Eye (tissue), 1 donor: ENCODE results near the gene ABCG4.
"Not testable (repeated sequence)": the region's sequence is repeated elsewhere in the genome, so short reads cannot be mapped to it uniquely, and the experiment has no call there.

Experiments
- DNase-seq: peaks from one replicate; pipeline ENCODE4 v3.0.0-alpha.2; 2015

Gene ABCG4

DNA sequence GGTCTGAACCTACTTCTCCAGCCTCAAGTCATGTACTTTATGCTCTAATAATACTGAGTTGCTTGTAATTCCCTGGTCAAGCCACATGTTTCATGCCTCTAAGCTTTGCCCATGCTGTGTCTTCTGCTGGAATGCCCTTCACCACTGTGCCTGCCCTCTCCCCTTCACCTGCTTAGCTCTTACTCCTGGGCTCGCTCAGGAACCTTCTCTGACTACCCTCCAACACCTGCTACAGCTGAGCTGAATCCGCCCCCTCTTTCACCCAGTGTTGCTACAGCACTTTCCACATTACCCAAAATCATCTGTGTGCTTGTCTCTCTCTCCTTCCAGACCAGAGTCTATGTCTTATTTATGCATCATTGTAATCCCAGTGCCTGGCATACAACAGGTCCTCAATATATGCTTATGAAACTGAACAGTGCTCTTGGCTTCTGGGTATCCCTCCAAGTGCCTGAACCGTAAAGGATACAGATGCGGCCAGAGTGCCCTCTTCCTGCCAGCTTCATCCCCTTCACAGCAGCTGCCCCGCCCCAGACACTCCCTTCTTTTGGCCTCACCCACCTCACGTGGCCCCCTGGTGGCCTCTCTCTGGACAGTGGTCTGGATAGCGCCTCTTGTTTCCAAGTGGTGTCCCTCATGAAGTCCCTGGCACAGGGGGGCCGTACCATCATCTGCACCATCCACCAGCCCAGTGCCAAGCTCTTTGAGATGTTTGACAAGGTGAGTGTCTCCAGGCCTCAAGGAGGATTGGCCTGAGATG, 7.1 kb downstream of the ABCG4 start:
- no peak for DNase-seq

DNA sequence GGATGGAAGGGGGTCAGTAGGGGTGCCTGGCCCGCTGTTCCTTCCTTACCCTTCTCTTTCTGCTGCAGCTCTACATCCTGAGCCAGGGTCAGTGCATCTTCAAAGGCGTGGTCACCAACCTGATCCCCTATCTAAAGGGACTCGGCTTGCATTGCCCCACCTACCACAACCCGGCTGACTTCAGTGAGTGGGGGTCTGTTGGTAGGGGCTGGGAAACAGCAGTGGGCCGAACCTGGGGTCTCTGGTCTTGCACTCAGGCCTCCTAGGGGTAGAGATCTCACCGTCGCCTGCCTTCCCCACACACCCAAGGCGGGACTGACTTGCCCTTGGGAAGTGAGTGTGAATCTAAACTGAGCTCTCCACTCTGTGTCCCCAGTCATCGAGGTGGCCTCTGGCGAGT, 7.6 kb downstream of the ABCG4 start:
- no peak for DNase-seq

DNA sequence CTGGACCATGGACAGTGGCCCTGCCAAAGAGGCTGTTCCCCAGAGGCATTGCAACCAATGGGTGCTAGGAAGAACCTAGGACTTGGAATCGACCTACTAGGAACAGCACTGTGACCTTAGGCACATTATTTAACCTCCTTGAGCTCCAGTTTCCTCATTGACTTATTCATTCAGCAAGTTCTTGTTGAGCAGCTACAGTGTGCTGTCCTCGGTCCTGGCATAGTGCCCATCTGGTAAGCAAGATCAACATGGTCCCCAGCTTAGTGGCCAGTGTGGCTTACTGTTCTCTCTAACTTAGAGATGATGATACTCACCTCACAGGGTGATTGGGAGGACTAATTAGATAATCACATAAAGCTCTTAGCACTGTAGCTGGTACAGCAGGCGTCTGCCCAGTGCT, 8.2 kb downstream of the ABCG4 start:
- DNase-seq = no peak

DNA sequence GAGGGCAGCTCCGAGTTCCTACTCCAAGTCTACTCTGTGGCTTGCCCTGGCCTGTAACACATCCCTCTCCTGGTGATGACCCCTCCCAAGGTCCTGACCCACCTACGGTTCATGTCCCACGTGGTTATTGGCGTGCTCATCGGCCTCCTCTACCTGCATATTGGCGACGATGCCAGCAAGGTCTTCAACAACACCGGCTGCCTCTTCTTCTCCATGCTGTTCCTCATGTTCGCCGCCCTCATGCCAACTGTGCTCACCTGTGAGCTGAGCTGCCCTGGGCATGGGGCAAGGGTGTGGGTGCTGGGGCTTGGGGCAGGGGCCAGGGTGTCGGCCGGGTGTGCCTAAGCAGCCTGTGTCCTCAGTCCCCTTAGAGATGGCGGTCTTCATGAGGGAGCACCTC, 9.6 kb downstream of the ABCG4 start:
- no peak for DNase-seq

DNA sequence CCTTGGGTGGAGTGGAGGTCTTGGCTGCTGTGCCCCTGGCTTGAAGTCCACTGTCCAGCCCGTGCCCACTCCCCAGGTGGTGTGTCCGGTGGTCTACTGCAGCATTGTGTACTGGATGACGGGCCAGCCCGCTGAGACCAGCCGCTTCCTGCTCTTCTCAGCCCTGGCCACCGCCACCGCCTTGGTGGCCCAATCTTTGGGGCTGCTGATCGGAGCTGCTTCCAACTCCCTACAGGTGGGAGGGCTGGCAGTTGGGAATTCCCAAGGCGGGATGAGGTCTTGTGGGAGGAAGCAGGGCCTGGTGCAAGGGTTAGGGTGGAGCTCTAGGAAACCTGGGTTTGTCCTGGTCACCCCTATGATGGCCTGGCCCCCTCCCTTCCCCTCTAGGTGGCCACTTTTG, 11.3 kb downstream of the ABCG4 start:
- no peak for DNase-seq

DNA sequence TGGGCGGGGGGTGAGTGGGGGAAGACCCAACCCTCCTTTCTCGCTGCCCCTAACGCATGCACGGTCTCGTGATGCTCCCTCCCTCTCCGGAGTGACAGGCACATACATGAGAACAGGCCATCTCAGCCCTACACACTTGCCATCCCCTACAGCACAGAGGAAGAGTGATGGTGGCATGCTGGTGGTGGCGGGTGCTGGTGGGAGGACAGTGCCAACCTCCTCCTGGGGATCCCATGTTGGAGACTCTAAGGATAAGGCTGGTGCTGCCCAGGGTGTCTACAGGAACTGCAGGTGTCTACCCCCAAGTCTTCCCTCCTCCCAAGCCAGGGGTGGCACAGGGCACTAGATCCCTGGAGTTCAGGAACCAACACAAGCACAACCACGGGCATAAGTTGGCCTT, 13.0 kb downstream of the ABCG4 start:
- DNase-seq = no peak

DNA sequence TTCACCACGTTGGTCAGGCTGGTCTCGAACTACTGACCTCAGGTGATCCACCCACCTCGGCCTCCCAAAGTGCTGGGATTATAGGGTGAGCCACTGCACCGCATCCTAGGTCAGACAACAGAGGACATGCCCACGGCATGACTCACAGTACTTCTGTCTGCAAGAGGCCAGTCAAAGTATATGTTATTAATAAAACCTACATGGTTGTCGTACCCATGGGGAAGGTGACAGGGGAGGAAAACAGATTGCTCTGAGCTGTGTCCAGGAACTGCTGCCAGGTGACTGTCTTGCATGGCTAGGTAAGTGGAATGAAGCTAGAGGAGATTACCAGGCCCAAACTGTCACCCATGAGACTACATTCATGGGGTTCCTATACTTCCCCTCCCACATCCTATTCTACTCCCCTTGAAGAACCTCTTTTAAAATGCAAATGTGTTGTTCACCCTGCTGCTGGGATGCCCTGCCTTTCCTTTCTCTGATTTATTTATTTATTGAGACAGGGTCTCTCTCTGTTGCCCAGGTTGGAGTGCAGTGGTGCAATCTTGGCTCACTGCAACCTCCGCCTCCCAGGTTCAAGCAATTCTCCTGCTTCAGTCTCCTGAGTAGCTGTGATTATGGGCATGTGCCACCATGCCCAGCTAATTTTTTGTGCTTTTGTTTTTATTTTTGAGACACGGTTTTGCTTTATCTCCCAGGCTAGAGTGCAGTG, 17.7 kb downstream of the ABCG4 start:
- no peak for DNase-seq

DNA sequence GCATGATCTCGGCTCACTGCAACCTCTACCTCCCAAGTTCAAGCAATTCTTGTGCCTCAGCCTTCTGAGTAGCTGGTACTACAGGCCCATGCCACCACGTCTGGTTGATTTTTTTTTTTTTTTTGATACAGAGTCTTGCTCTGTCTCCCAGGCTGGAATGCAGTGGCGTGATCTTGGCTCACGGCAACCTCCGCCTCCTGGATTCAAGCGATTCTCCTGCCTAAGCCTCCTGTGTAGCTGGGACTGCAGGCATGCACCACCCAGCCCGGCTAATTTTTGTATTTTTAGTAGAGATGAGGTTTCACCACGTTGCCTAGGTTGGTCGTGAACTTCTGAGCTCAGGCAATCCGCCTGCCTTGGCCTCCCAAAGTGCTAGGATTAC, 18.2 kb downstream of the ABCG4 start:
- DNase-seq = not testable (repeated sequence)

DNA sequence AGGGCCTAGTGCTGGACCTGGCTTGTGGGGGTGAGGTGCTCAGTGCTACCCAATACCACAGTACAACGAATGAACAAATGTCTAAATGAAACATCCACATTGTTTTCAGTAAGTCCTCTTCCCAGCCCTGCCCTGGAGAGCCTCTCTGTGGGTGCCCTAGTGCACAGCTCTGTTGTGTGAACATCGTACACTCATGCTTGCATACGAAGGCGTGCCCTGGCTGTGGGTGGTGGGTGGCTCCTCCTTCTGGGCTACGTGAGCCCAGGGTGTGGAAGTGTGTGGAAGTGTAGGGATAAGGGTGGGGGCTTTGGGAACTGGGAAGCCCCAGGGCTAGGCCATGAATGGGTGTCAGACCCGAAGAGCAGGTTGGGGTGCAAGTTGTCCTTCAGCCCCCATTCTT, 19.1 kb downstream of the ABCG4 start:
- no peak for DNase-seq

DNA sequence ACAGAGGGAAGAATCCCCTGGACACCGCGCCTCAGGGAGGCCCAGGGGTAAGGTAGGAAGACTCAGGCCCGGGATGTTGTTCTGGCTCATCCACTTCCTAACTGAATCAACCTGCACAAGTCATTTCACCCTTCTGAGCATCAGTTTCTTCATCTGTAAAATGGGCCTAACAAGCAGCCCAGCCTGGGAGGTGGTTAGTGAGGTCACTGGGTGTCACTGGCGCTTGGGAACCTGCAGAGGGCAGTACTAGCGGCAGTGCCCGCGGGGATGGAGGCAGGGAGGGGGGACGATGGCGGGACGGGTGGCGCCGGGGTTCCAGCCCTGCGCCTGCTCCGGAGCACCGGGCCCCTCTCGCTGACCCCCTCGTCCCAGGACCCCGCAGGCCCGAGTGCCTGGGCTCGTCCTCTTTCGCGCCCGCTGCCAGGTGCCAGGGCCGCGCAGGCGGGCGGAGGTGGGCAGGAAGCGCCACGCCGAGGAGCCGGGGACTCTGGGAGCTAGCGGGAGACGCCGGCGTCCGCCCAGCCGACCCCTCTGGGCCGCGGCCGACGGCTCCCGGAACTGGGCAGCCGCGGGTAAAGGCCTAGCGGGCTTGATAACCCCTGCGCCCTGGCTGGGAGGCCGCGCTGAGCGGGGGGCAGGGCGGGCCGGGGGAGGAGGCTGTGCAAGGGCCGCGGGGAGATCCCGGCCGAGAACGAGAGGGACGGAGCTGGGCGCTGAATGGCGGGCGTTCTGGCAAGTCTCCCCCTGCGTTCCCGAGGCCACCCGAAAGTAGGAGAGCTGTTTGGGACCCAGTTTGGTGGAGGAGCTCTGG, 19.8 kb downstream of the ABCG4 start, which contains the start of gene NLRX1:
Gene NLRX1, plus strand, starts transcription at position 255 of the 811 bp plus-strand sequence. CDS start 2,679 bp downstream, outside the sequence.
- peak; percentile 95 for DNase-seq

DNA sequence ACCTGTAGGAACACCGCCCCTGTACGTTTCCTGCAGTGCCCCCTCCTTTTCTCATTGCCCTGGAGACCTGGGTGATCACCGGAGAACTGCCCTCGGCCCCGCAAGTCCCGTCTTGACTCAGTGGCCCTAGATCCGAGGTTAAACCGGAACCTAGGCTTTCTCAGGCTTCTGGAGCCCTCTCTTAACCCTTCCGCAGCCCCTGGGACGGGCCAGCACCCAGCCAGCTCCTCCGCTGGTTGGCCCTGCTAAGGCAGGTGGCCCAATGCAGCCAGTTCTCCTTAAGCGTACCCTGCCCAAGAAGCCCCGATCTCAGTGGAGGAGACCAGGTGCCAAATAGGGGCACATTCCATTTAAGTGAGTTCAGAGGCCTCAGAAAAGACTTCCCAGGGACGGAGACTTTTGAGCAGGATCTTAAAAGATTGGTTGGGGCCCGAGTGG, 20.4 kb downstream of the ABCG4 start:
- no peak for DNase-seq

DNA sequence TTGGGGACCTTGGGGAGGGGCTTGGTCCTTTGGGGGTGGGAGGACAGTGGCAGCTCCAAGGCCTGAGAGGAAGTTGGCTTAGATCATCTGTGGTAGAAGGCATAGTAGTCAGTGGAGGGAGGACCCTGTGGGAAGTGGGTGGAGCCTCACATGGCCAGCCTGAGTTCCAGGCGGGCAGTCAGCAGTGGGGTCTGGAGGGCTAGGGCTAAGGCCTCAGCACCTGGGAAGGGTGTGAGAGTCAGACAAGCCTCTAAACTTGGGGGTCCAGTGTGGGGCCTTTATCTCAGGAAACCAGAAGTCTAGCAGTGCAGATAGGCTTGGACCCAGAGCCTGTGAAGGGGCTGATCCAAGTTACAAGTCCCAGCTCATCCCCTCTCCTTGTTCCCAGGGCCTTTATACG, 23.7 kb downstream of the ABCG4 start:
- DNase-seq = no peak

DNA sequence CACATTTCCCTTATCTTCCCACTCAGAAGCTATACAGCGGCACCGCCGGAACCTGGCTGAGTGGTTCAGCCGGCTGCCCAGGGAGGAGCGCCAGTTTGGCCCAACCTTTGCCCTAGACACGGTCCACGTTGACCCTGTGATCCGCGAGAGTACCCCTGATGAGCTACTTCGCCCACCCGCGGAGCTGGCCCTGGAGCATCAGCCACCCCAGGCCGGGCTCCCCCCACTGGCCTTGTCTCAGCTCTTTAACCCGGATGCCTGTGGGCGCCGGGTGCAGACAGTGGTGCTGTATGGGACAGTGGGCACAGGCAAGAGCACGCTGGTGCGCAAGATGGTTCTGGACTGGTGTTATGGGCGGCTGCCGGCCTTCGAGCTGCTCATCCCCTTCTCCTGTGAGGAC, 24.6 kb downstream of the ABCG4 start:
- no peak for DNase-seq

DNA sequence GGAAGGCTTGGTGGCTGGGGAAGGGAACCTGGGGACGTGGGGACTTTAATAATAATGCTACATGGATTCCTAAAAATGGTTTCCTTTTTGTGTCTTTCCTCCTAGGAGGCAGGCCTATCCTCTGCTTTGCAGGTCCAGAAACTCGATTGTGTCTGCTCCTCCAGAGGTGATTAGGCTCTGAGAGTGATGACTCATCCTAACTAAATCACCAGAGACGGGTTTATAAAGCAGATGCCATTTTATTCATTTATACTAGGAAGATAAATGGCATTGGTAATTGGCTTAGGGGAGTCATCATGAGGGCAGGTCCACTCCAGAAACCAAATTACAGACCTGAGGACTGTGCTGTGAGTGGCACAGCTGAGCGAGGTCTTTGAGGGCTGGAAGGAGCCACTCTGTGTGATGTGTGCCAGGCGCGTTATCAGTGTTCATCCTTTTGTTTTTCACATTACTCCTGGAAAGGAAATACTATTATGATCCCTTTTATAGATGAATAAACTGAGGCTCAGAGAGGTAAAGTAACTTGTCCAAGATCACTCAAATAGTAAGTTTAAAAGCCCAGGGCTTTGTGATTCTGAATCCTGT, 26.7 kb downstream of the ABCG4 start:
- no peak for DNase-seq

DNA sequence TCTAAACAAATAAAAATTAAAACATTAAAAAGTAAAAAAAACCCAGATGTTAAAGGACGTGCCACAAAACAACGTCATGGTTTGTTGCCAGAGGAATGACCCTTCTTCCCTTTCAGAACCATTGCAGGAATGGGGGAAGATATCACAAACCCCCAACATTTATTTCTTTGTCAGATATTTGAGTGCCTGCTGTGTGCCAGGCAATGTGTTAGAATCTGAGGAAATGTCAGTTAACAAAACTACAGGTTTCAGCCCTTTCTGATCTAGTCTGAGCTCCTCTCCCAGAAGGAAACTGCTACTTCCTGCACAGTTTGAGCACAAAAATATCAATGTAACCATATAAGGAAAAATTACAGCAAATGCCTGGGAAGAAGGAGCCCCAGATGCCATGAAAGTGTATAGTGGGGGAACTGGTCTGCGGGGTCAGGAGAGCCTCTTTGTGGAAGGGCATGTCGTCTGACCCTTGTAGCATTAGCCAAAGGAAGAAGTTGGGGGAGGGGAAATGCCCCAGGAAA, 29.4 kb downstream of the ABCG4 start:
- no peak for DNase-seq

DNA sequence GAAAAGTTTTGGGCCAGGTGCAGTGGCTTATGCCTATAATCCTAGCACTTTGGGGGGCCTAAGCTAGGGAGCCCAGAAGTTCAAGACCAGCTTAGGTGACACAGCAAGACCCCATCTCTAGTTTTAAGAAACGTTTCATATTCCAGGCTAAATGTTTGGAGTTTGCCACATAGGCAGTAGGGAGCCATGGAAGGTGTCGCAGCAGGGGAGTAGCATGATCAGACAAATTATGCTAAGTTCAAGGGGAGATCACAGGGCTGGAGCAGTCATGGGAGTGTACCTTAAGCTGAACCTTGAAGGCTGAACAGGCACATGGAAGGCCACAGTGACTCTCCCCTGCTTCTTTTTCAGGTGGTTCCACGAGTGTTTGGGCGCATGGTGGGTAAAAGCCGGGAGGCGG, 30.5 kb downstream of the ABCG4 start:
- no peak for DNase-seq

DNA sequence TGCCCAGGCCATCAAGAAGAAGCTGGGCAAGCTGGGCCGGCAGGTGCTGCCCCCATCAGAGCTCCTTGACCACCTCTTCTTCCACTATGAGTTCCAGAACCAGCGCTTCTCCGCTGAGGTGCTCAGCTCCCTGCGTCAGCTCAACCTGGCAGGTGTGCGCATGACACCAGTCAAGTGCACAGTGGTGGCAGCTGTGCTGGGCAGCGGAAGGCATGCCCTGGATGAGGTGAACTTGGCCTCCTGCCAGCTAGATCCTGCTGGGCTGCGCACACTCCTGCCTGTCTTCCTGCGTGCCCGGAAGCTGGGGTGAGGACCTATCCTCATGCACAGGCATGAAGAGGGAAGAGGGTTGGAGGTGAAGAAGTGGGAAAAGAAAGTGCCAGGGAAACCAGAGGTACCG, 31.1 kb downstream of the ABCG4 start:
- no peak for DNase-seq

DNA sequence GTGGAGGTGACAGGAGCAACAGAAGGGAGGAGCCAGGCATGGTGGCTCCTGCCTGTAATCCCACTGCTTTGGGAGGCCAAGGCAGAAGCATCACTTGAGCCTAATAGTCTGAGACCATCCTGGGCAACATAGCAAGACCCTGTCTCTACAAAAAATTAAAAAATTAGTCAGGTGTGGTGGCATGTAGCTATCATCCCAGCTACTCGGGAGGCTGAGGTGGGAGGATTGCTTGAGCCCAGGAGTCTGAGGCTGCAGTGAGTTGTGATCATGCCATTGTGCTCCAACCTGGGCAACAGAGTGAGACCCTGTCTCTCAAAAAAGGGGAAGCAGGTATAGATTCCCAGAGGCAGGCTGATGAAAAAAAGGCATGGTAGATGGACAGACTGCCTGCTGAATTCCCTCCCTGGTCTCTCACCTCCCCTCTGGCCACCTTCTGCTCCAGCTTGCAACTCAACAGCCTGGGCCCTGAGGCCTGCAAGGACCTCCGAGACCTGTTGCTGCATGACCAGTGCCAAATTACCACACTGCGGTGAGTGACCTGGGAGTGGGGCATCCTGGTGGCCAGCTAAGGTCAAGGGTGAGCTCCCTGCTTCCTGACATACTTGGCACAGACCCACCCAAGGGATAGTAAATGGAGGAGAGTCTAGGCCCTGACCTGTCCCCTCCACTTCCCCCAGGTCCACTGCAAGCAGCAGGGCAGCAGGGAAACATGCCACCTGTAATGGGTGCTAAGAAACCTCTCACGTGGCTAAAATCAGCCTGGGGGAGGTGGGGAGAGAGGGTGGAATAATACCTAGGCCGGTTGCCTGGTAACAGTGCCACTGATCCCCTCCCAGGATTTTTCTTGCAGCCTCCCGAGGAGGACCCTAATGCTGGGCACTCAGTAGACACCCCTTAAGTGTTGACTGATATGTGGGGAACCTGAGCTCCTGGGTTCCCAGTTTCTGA, 32.2 kb downstream of the ABCG4 start:
- no peak for DNase-seq

DNA sequence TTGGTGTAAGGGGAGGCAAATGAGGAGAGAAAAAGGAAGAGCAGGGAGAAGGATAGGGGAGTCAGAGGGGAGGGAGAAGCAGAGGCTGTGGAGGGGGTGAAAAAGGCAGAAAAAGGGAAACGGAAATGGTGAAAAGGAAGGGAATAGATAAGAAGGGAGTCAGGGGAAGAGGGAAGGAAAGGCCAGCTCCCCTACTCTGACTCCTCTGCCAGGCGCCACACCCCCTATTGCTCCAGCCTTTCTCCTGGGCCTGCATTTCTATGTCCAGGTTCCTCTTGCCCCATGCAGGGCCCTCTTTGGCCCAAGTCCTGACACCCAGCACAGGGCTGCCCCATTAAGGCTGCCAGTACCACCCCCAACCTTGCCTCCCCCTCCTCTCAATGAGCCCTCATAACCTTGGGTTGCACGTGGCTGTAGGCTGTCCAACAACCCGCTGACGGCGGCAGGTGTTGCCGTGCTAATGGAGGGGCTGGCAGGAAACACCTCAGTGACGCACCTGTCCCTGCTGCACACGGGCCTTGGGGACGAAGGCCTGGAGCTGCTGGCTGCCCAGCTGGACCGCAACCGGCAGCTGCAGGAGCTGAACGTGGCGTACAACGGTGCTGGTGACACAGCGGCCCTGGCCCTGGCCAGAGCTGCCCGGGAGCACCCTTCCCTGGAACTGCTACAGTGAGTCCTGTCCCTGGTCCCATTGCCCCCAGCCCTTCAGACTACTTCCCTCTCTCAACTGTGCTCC, 33.0 kb downstream of the ABCG4 start:
- DNase-seq = no peak

DNA sequence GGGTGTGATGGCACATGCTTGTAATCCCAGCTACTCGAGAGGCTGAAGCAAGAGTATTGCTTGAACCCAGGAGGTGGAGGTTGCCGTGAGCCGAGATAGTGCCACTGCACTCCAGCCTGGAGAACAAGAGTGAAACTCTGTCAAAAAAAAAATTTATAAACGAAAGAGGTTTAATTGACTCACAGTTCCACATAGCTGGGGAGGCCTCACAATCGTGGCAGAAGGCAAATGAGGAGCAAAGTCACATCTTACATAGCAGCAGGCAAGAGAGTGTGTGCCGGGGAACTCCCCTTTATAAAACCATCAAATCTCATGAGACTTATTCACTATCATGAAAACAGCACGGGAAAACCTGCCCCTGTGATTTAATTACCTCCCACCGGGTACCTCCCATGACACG, 35.5 kb downstream of the ABCG4 start:
- not testable (repeated sequence) for DNase-seq

DNA sequence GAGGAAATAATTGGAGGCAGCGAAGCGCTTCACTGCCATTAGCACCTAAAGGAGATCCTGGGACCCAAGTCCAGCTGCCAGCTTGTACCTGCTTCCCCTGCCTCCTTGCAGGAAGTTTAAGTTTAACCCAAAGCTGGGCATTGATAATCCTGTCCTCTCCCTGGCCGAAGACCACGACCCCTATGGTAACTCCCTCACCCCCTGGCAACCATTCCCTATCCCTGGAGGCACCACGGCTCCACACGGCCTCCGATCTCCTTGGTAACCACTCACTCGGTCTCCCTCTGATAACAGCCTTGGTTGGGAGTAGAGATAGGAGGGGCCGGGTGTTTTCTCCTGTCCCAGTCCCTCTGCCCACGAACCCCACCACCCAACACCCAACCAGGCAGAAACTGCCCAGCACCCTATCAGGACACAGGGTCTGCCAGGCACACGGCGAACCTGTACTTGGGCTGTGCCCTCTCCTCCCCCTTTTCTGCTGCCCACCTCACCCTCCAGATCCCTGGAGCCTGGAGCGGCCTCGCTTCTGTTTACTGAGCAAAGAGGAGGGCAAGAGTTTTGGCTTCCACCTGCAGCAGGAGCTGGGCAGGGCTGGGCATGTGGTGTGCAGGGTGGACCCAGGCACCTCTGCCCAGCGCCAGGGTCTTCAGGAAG, 37.3 kb downstream of the ABCG4 start:
- no peak for DNase-seq
